ENCODE results near the gene IFNA13. TPM values are rescaled to one million over a fixed set of nuclear protein-coding genes. Genes with fewer than 3 reads are reported as not detected.

Gene IFNA13
- total RNA-seq = not detected

GRCh38 chr9:21367957-21368356, at the start of gene IFNA13:
Gene IFNA13, minus strand, starts transcription at chr9:21368057. Its CDS starts 47 bp downstream, at chr9:21368010.
- H3K36me3 ChIP-seq = no peaks in the 10 kb centered on the region
- DNase-seq = no peak
- H3K9me3 ChIP-seq = no peaks in the 10 kb centered on the region
- intact Hi-C loops (cut with DNase I) = no loop called here
- TF ChIP-seq CTCF (IDR thresholded peaks at IDR 0.05) (no peak), POLR2A (IDR thresholded peaks at IDR 0.05) (no peak)
- H3K4me3 ChIP-seq = no peak within 1 kb of the TSS
- no peaks in the 10 kb centered on the region for H3K4me1 ChIP-seq
- 87 to 88% methylated on average over 3 of the region's 3 CpGs for WGBS, 2 donors
- H3K27me3 ChIP-seq = peaks cover 0 to 20% (median 0%) of the 10 kb centered on the region in 4 donors
- no peak within 1 kb of the TSS for H3K27ac ChIP-seq

GRCh38 chr9:21415493-21416267, 47.8 kb upstream of the IFNA13 start:
- WGBS, 2 donors = 37 to 56% methylated on average over 5 of the region's 5 CpGs
- intact Hi-C loops (cut with DNase I) = no loop called here
- Histone ChIP-seq H3K27ac (no peak overlapping the region), H3K9me3 (no peaks in the 10 kb centered on the region), H3K4me3 (no peak overlapping the region), H3K4me1 (peaks cover 0 to 17% (median 0%) of the 10 kb centered on the region in 3 donors), H3K27me3 (peaks cover 0 to 12% (median 0%) of the 10 kb centered on the region in 4 donors), H3K36me3 (no peaks in the 10 kb centered on the region)
- TF ChIP-seq CTCF (IDR thresholded peaks at IDR 0.05) (no peak), POLR2A (IDR thresholded peaks at IDR 0.05) (no peak)
- no peak for DNase-seq

GRCh38 chr9:21414220-21414940, 46.5 kb upstream of the IFNA13 start:
- WGBS, 2 donors = 79 to 90% methylated on average over 2 of the region's 2 CpGs
- Histone ChIP-seq H3K9me3 (no peaks in the 10 kb centered on the region), H3K36me3 (no peaks in the 10 kb centered on the region), H3K4me1 (peaks cover 0 to 17% (median 0%) of the 10 kb centered on the region in 3 donors), H3K4me3 (no peak overlapping the region), H3K27ac (no peak overlapping the region), H3K27me3 (peaks cover 0 to 16% (median 0%) of the 10 kb centered on the region in 4 donors)
- TF ChIP-seq CTCF (IDR thresholded peaks at IDR 0.05) (no peak), POLR2A (IDR thresholded peaks at IDR 0.05) (no peak)
- DNase-seq = no peak
- intact Hi-C loops (cut with DNase I) = no loop called here

GRCh38 chr9:21413624-21414023, 45.8 kb upstream of the IFNA13 start:
- Histone ChIP-seq H3K9me3 (no peaks in the 10 kb centered on the region), H3K36me3 (no peaks in the 10 kb centered on the region), H3K27ac (no peak overlapping the region), H3K4me3 (no peak overlapping the region), H3K27me3 (peaks cover 0 to 22% (median 0%) of the 10 kb centered on the region in 4 donors), H3K4me1 (peaks cover 0 to 17% (median 0%) of the 10 kb centered on the region in 3 donors)
- TF ChIP-seq POLR2A (IDR thresholded peaks at IDR 0.05) (no peak), CTCF (IDR thresholded peaks at IDR 0.05) (no peak)
- 60 to 82% methylated on average over 2 to 5 of the region's 5 CpGs for WGBS, 2 donors
- DNase-seq = no peak
- intact Hi-C loops (cut with DNase I) = no loop called here

GRCh38 chr9:21413151-21413550, 45.3 kb upstream of the IFNA13 start:
- H3K4me3 ChIP-seq = no peak overlapping the region
- H3K27me3 ChIP-seq = peaks cover 0 to 22% (median 0%) of the 10 kb centered on the region in 4 donors
- H3K9me3 ChIP-seq = no peaks in the 10 kb centered on the region
- H3K4me1 ChIP-seq = peaks cover 0 to 17% (median 0%) of the 10 kb centered on the region in 3 donors
- no peaks in the 10 kb centered on the region for H3K36me3 ChIP-seq
- no peak for TF ChIP-seq POLR2A (IDR thresholded peaks at IDR 0.05)
- TF ChIP-seq CTCF (IDR thresholded peaks at IDR 0.05) = no peak
- WGBS, 2 donors = 69 to 74% methylated on average over 4 of the region's 4 CpGs
- no peak for DNase-seq
- H3K27ac ChIP-seq = no peak overlapping the region
- intact Hi-C loops (cut with DNase I) = no loop called here

Measured in esophagus squamous epithelium (tissue), 5 donors.